GM12878 (cell line): Measurements from ENCODE around the gene ADARB1. TPM values are rescaled to one million over a fixed set of nuclear protein-coding genes. Genes with fewer than 3 reads are reported as not detected.

ENCODE experiments used
- ATAC-seq: fragments of 200-7000 bp; cut with Tn5 transposase; 3 replicates; pipeline ENCODE4 v1.9.1; 2020; ENCODE audit warnings: mild to moderate bottlenecking, moderate library complexity
- BruUV-seq: library from RNA; stranded (reverse); fragments of 400-500 nt; replicated peaks from 2 replicates; lab custom pipeline; 2021; lab: Mats Ljungman, UMichigan
- CTCF ChIA-PET: fragments of 300-600 bp; sonication (Branson Sonifier 250); formaldehyde crosslinking; extraction: SDS; loops from one replicate; lab custom pipeline; 2021; ENCODE audit warnings: inconsistent platforms; lab: Yijun Ruan, JAX
- POLR2A ChIA-PET: fragments of 350-600 bp; formaldehyde crosslinking; extraction: SDS; loops from one replicate; lab custom pipeline; 2021; ENCODE audit warnings: inconsistent platforms; lab: Charles Lee
- RAD21 ChIA-PET: fragments of 300-600 bp; sonication (Branson Sonifier 250); formaldehyde crosslinking; loops from one replicate; lab custom pipeline; 2023; ENCODE audit warnings: antibody characterized with exemption; ENCODE audit not compliant: unreplicated experiment; lab: Charles Lee
- SMC1A ChIA-PET: fragments of 300-600 bp; sonication (Branson Sonifier 250); formaldehyde crosslinking; loops from one replicate; lab custom pipeline; 2023; ENCODE audit not compliant: unreplicated experiment, uncharacterized antibody; lab: Charles Lee
- DNase-seq: peaks from one replicate; pipeline ENCODE4 v3.0.0-alpha.2; 2011; ENCODE audit warnings: low read depth, low spot score
- FAIRE-seq: peaks from 3 replicates; lab custom pipeline; 2011; peaks lifted over from hg19 to GRCh38; lab: Jason Lieb, UNC
- H2AFZ ChIP-seq: 2 replicates; pipeline ENCODE4 v1.6.0; 2011; ENCODE audit warnings: low read depth, low read length, control low read depth; ENCODE audit not compliant: control insufficient read depth
- H3K27ac ChIP-seq: 2 replicates; pipeline ENCODE4 v1.5.1; 2011; ENCODE audit warnings: control low read depth; ENCODE audit not compliant: control insufficient read depth, insufficient read depth
- H3K27me3 ChIP-seq, 2 experiments: replicated peaks in 1 of 2; 2 replicates each; pipeline versions ENCODE4 v1.6.0 to v1.6.1; 2011; ENCODE audit warnings: low read length in 1 of 2; ENCODE audit not compliant: control insufficient read depth in 2 of 2, insufficient read depth in 2 of 2
- H3K36me3 ChIP-seq, 2 experiments: 2 replicates each; pipeline ENCODE4 v1.5.1; 2011; ENCODE audit warnings: low read length in 1 of 2; ENCODE audit not compliant: control insufficient read depth in 2 of 2, insufficient read depth in 2 of 2
- H3K4me1 ChIP-seq: 2 replicates; pipeline ENCODE4 v1.6.1; 2011; ENCODE audit warnings: mild to moderate bottlenecking, low read length, moderate library complexity, mixed read lengths; ENCODE audit not compliant: control insufficient read depth, insufficient read depth
- H3K4me2 ChIP-seq: 2 replicates; pipeline ENCODE4 v1.6.0; 2011; ENCODE audit warnings: control low read depth; ENCODE audit not compliant: control insufficient read depth, insufficient read depth
- H3K4me3 ChIP-seq: fragments of 200-600 bp; sonication (generic); 2 replicates; pipeline ENCODE4 v1.5.1; 2016
- H3K79me2 ChIP-seq: 2 replicates; pipeline ENCODE4 v1.6.0; 2011; ENCODE audit warnings: low read length; ENCODE audit not compliant: control insufficient read depth, insufficient read depth
- H3K9ac ChIP-seq: 2 replicates; pipeline ENCODE4 v1.8.0; 2011; ENCODE audit warnings: low read length, control low read depth, mixed read lengths; ENCODE audit not compliant: control insufficient read depth, insufficient read depth
- H3K9me3 ChIP-seq: replicated peaks from 3 replicates; pipeline ENCODE4 v1.5.1; 2011; ENCODE audit warnings: mild to moderate bottlenecking, low read length; ENCODE audit not compliant: control insufficient read depth, insufficient read depth
- H4K20me1 ChIP-seq: 2 replicates; pipeline ENCODE4 v1.6.0; 2011; ENCODE audit not compliant: control insufficient read depth, insufficient read depth
- BHLHE40 ChIP-seq, 2 experiments: fragments of 450-650 bp in 1 of 2; IDR thresholded peaks; 2 replicates each; pipeline ENCODE4 v1.6.1; 2011 to 2017; ENCODE audit warnings: low read depth in 2 of 2, borderline replicate concordance in 1 of 2, improper control_type of control experiment in 1 of 2, low read length in 1 of 2, mild to moderate bottlenecking in 1 of 2
- BMI1 ChIP-seq: fragments of 450-650 bp; IDR thresholded peaks from 2 replicates; pipeline ENCODE4 v1.6.1; 2016; ENCODE audit warnings: mild to moderate bottlenecking, moderate library complexity, borderline replicate concordance
- CREB1 ChIP-seq: IDR thresholded peaks from 2 replicates; pipeline ENCODE4 v1.6.1; 2012; ENCODE audit warnings: low read depth, mild to moderate bottlenecking, inconsistent platforms
- CUX1 ChIP-seq: IDR thresholded peaks from 2 replicates; pipeline ENCODE4 v1.6.1; 2012; ENCODE audit warnings: improper control_type of control experiment, low read depth, low read length; ENCODE audit not compliant: insufficient replicate concordance
- ESRRA ChIP-seq: IDR thresholded peaks from 2 replicates; pipeline ENCODE4 v1.6.1; 2012; ENCODE audit warnings: mild to moderate bottlenecking, low read length, improper control_type of control experiment
- HDAC6 ChIP-seq: fragments of 200-600 bp; sonication (generic); IDR thresholded peaks from one replicate; pipeline ENCODE4 v1.8.0; 2017; ENCODE audit warnings: antibody characterized with exemption; ENCODE audit not compliant: unreplicated experiment
- IKZF2 ChIP-seq, 2 experiments: fragments of 450-650 bp; IDR thresholded peaks; 2 replicates each; pipeline ENCODE4 v1.6.1; 2017; ENCODE audit warnings: mild to moderate bottlenecking in 2 of 2, moderate library complexity in 2 of 2
- NFYB ChIP-seq: IDR thresholded peaks from 2 replicates; pipeline ENCODE4 v1.6.1; 2011; ENCODE audit warnings: low read depth, mild to moderate bottlenecking, low read length, improper control_type of control experiment, moderate library complexity; ENCODE audit not compliant: insufficient read depth
- RAD51 ChIP-seq: fragments of 450-650 bp; IDR thresholded peaks from 2 replicates; pipeline ENCODE4 v1.6.1; 2016; ENCODE audit warnings: moderate library complexity, mild to moderate bottlenecking, inconsistent platforms
- SP1 ChIP-seq: IDR thresholded peaks from one replicate; pipeline ENCODE4 v1.6.1; 2011; ENCODE audit warnings: low read depth, low read length
- SRF ChIP-seq, 2 experiments: IDR thresholded peaks; 2 replicates each; pipeline ENCODE4 v1.6.1; 2011; ENCODE audit warnings: low read depth in 2 of 2, low read length in 2 of 2, mild to moderate bottlenecking in 1 of 2, moderate library complexity in 1 of 2
- STAT1 ChIP-seq: fragments of 450-650 bp; conservative IDR thresholded peaks from 2 replicates; pipeline ENCODE4 v1.6.1; 2014; ENCODE audit warnings: antibody characterized with exemption, mild to moderate bottlenecking
- SUPT20H ChIP-seq: IDR thresholded peaks from 2 replicates; pipeline ENCODE4 v1.6.1; 2011; ENCODE audit warnings: low read depth, mild to moderate bottlenecking, low read length, moderate library complexity, borderline replicate concordance; ENCODE audit not compliant: control insufficient read depth
- TCF3 ChIP-seq: IDR thresholded peaks from 2 replicates; pipeline ENCODE4 v1.6.1; 2012; ENCODE audit warnings: low read depth, mild to moderate bottlenecking, low read length, borderline replicate concordance; ENCODE audit not compliant: insufficient read depth
- WGBS: methylation state at CpG from one replicate; pipeline ENCODE4 v1.1.6; 2016; ENCODE audit warnings: low lambda C conversion rate; ENCODE audit not compliant: insufficient replicate concordance, insufficient coverage; ENCODE audit errors: missing lambda C conversion rate; 5-methylcytosine and 5-hydroxymethylcytosine counted together
- in situ Hi-C: fragments of 300-500 bp; cut with MboI; formaldehyde crosslinking; loops from 9 replicates; pipeline ENCODE4 v1.14.3; 2018; ENCODE audit warnings: mixed read lengths
- intact Hi-C: fragments of 100-400 bp; cut with micrococcal nuclease; formaldehyde crosslinking; loops from one replicate; pipeline ENCODE4 v1.14.2; 2022; ENCODE audit not compliant: unreplicated experiment
- polyA plus RNA-seq, 11 experiments: library from polyadenylated mRNA; depleted of rRNA in 4 of 11; unstranded in 6 of 11; stranded (reverse) in 5 of 11; fragments of >200 nt; fragmentation: Nextera tagmentation in 4 of 11; fragmentation: Illumina TruSeq in 1 of 11; extraction: Ambion mirVana in 4 of 11; extraction: Trizol in 1 of 11; gene quantifications; 1 replicate in 1 of 11; 2 replicates in 10 of 11; pipeline versions ENCODE4 v1.2.1 to v1.2.3, GENCODE V29; 2011 to 2016; ENCODE audit warnings: inconsistent platforms in 2 of 11, missing spikeins in 2 of 11, low read depth in 1 of 11
- total RNA-seq, 4 experiments: library from RNA; depleted of rRNA in 3 of 4; stranded (reverse); fragments of >200 nt in 3 of 4; fragmentation: Illumina TruSeq in 1 of 4; extraction: Trizol in 1 of 4; gene quantifications; 2 replicates each; pipeline versions ENCODE4 v1.2.1 to v1.2.3, GENCODE V29; 2013 to 2021
- TF ChIP-seq, protein P1 (sequence below): fragments of 150-350 bp; IDR thresholded peaks from 2 replicates; pipeline ENCODE4 v1.6.1; 2014; ENCODE audit warnings: mild to moderate bottlenecking, low read depth, low read length

The ADARB1 gene
- total and polyA plus RNA-seq, 10 of the 15 experiments (the other 5 are each of a cell fraction or from before 2014, with no cell fraction given) = 5.7 to 61.7 (median 25.3) TPM

DNA sequence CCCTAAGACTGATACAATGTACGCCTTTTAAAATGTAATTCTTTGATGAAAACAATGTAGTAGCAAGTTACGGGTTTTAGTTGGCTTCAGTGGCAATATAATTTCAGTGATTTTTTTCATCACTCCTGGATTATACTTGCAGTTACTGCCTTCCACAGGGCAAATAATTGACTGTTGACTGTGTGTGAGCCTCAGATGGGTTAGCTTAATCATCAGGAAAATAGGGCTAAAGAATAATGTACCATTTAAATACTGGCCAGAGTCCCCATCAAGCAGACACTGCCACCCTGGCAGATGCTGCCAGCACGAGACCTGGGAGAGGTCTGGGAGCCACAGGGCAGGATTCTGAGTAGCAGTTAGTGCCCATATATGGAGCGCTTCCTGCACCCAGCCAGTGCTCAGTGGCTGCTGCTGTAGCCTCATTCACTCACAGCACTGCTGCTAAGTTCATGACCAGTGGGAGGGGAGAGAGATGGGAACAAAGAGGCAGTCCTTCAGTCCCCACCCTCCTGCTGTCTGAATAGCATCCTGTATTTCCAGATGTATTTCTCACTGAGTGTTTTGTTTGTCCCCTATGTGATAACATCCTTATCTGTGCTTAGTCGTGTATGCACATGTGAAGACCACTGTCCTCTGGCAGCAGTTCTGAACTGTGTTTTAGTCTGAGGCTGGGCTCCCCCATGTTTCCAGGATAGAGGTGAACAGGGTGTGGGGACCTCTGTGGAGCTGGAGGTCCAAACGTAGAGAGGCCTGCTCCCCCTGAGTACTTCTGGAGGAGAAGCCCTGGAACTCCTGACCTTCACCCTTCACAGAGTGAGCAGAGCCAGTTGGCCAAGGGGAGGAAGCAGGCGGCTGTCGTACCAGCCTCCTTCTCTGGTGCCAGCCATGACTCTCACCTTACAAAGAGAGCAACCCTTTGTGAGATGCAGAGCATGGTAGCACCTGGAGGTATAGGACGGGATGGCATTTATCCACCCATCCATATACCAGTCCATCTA is 80.4 kb downstream of the ADARB1 start:
- POLR2A ChIA-PET = no interaction called here
- SMC1A ChIA-PET = interaction anchor here (1.0 to 2.1 kb wide), 2 partner anchors 13 to 15 kb away, joined by 3 to 6 read pairs; no protein-coding TSS in a partner anchor
- in situ Hi-C loops (no loop called here), intact Hi-C loops (loop anchor here (5.0 kb wide), 3 partner anchors 57 to 277 kb away; no protein-coding TSS in a partner anchor)
- Histone ChIP-seq H3K27ac (no peak overlapping the region), H3K27me3 (0 out of 4 replicates have a peak, but pooled peaks cover 0 to 2% of the 10 kb centered on the region in 2 experiments), H3K9me3 (no peaks in the 10 kb centered on the region; the same call in 2 of the 3 replicates), H3K4me1 (0 out of 2 replicates have a peak, but pooled peaks cover 4% of the 10 kb centered on the region), H3K79me2 (no peaks in the 10 kb centered on the region), H3K9ac (no peak overlapping the region), H3K4me3 (no peak overlapping the region), H3K4me2 (no peak overlapping the region), H3K36me3 (peaks cover 0 to 1% of the 10 kb centered on the region in 2 experiments; a peak in 2 of 4 replicates), H4K20me1 (no peaks in the 10 kb centered on the region), H2AFZ (no peak overlapping the region)
- RAD21 ChIA-PET = interaction anchor here (3.1 kb wide), 1 partner anchor 14 kb away, joined by 18 read pairs; no protein-coding TSS in a partner anchor
- no TSS peak for BruUV-seq
- CTCF ChIA-PET = interaction anchor here (0.8 to 5.0 kb wide), 4 partner anchors 15 to 205 kb away, joined by 4 to 115 read pairs (median 12); partner anchors contain the start of gene POFUT2
- FAIRE-seq = no peak
- WGBS = 40% methylated on average over 9 of the region's 9 CpGs
- peak; percentile 57 for ATAC-seq
- DNase-seq = no peak
- TF ChIP-seq SUPT20H (no peak), SP1 (no peak), ESRRA (no peak), STAT1 (no peak), IKZF2 (IDR thresholded peaks at IDR 0.05) (no peak), BHLHE40 (IDR thresholded peaks at IDR 0.05; ENCODE audit: borderline replicate concordance in 1 of 2, low read depth in 2 of 2, low read length in 1 of 2) (peak in 1 of 2 experiments; percentile 59; a peak in 1 of 4 replicates), BMI1 (no peak), NFYB (0 out of 2 replicates have a peak, but pooled peaks have one; percentile 38), RAD51 (no peak), CUX1 (no peak), HDAC6 (no peak), TCF3 (no peak), CREB1 (no peak), SRF (IDR thresholded peaks at IDR 0.05; ENCODE audit: low read depth in 2 of 2, low read length in 2 of 2) (peak; percentile 71 to 91)
- TF ChIP-seq, protein P1, sequence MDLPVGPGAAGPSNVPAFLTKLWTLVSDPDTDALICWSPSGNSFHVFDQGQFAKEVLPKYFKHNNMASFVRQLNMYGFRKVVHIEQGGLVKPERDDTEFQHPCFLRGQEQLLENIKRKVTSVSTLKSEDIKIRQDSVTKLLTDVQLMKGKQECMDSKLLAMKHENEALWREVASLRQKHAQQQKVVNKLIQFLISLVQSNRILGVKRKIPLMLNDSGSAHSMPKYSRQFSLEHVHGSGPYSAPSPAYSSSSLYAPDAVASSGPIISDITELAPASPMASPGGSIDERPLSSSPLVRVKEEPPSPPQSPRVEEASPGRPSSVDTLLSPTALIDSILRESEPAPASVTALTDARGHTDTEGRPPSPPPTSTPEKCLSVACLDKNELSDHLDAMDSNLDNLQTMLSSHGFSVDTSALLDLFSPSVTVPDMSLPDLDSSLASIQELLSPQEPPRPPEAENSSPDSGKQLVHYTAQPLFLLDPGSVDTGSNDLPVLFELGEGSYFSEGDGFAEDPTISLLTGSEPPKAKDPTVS = no peak
